Neural progenitor cell (in vitro differentiated cells): Measurements from ENCODE around the gene SMG7.

ENCODE experiments used
- EZH2 ChIP-seq: fragments of 200-600 bp; sonication (generic); IDR thresholded peaks from 2 replicates; pipeline ENCODE4 v1.6.1; 2017; ENCODE audit warnings: antibody characterized with exemption, mild to moderate bottlenecking, moderate library complexity
- TF ChIP-seq, protein P1 (sequence below): fragments of 200-600 bp; sonication (generic); IDR thresholded peaks from 2 replicates; pipeline ENCODE4 v1.5.1; 2017; ENCODE audit warnings: antibody characterized with exemption, mild to moderate bottlenecking

DNA sequence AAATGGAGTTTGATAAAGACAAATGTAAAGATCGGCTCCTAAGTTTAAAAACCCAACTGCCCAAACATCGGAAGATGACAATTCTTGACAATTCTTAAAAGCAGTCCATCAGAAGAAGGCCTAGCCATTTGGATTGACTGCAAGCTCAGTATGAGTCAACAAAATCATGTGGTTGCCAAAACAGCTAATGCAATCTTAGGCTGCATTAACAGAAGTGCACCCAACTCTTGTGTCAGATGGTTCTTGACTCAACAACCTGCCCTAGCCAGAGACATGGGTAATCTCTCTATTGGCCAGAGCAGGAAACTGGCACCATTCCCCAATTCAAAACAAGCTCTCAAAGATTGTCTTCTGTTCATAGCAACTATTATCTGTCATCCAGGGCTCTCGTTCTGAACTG lies 127.8 kb downstream of the SMG7 start:
- TF ChIP-seq, protein P1, sequence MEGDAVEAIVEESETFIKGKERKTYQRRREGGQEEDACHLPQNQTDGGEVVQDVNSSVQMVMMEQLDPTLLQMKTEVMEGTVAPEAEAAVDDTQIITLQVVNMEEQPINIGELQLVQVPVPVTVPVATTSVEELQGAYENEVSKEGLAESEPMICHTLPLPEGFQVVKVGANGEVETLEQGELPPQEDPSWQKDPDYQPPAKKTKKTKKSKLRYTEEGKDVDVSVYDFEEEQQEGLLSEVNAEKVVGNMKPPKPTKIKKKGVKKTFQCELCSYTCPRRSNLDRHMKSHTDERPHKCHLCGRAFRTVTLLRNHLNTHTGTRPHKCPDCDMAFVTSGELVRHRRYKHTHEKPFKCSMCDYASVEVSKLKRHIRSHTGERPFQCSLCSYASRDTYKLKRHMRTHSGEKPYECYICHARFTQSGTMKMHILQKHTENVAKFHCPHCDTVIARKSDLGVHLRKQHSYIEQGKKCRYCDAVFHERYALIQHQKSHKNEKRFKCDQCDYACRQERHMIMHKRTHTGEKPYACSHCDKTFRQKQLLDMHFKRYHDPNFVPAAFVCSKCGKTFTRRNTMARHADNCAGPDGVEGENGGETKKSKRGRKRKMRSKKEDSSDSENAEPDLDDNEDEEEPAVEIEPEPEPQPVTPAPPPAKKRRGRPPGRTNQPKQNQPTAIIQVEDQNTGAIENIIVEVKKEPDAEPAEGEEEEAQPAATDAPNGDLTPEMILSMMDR = no peak
- no peak for TF ChIP-seq EZH2
